Prostate gland (tissue), 2 donors: ENCODE results near the gene KDM5A.

Experiments used
- CTCF ChIP-seq, 4 experiments: fragments of 200-600 bp in 2 of 4; fragments of 450-650 bp in 2 of 4; sonication (generic) in 2 of 4; IDR thresholded peaks; 1 replicate in 3 of 4; 2 replicates in 1 of 4; pipeline ENCODE4 v1.5.1; 2016 to 2019; ENCODE audit warnings: antibody characterized with exemption in 4 of 4, mild to moderate bottlenecking in 2 of 4, moderate library complexity in 2 of 4
- POLR2A ChIP-seq: fragments of 450-650 bp; IDR thresholded peaks from one replicate; pipeline ENCODE4 v1.6.1; 2016; ENCODE audit warnings: antibody characterized with exemption, mild to moderate bottlenecking

GRCh38 chr12:233615-233968, 155.5 kb downstream of the KDM5A start:
- TF ChIP-seq CTCF (IDR thresholded peaks at IDR 0.05) (no peak), POLR2A (no peak)
